Choroid plexus epithelial cell (primary cell): ENCODE measurements around the gene CRYZL1.

Source experiments
- DNase-seq: peaks from one replicate; pipeline ENCODE4 v3.0.0-alpha.2; 2010; ENCODE audit warnings: low read depth
- H3K4me3 ChIP-seq: 2 replicates; pipeline ENCODE4 v1.5.1; 2011; ENCODE audit warnings: low read depth, mild to moderate bottlenecking, control low read depth, low read length, moderate library complexity
- CTCF ChIP-seq: conservative IDR thresholded peaks from 2 replicates; pipeline ENCODE4 v1.5.1; 2011; ENCODE audit warnings: low read depth, mild to moderate bottlenecking, control low read depth, inconsistent platforms, low read length, moderate library complexity

Gene CRYZL1

GRCh38 chr21:33540711-33541104 lies 100.8 kb downstream of the CRYZL1 start:
- TF ChIP-seq CTCF: no peak
- H3K4me3 ChIP-seq: peak overlapping the region; percentile 91
- no peak for DNase-seq

GRCh38 chr21:33539616-33540015 lies 101.9 kb downstream of the CRYZL1 start:
- TF ChIP-seq CTCF: no peak
- H3K4me3 ChIP-seq: no peak overlapping the region
- DNase-seq: peak; percentile 42
